Activated naive CD4-positive, alpha-beta T cell (primary cell): ENCODE data around the gene RALGAPA2.
"Not testable (repeated sequence)": the region's sequence is repeated elsewhere in the genome, so short reads cannot be mapped to it uniquely, and the experiment has no call there.

Experiments
- DNase-seq, 4 experiments: peaks; one replicate each; lab custom pipeline; 2025; lab: John Stamatoyannopoulos, UW

The RALGAPA2 gene

DNA sequence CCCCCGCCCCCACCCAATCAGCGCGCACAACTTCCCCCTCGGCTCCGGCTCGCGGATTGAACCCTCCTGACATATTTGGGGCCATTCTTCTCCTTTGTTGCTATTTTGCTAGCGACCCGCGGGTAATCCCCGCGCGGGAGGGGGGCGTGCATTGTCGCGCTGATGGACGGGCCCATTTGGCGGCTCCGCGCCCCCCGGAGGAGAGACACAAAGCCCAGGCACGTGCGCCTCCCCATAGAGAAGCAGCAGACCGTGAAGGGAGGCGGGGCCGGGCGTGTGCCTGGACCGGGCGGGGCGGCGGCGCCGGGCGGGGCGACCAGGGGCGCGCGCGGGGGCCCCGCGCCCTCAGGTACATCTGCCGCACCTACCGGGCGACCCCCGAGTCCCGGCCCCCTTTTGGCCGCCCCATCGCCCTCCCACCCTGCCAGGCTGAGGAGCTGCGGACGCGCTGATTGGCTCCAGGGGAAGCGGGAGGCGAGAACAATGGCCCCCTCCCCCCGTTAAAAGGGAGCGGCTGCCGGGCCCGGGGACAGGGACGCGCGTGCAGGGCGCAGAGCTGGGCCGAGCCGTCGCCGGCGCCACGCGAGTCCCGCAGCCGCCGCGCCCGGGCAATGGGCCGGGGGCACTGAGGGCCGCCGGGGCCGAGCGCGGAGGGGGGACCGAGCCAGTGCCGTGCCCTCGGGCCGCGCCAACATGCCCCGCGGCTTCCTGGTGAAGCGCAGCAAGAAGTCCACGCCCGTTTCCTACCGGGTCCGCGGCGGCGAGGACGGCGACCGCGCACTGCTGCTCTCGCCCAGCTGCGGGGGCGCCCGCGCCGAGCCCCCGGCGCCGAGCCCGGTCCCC lies 344.6 kb downstream of the RALGAPA2 start, which contains the start of gene INSM1:
Gene INSM1 (plus strand): TSS at position 530 of the 843 bp plus-strand sequence. CDS start 164 bp downstream, at position 694.
- no peak for DNase-seq

DNA sequence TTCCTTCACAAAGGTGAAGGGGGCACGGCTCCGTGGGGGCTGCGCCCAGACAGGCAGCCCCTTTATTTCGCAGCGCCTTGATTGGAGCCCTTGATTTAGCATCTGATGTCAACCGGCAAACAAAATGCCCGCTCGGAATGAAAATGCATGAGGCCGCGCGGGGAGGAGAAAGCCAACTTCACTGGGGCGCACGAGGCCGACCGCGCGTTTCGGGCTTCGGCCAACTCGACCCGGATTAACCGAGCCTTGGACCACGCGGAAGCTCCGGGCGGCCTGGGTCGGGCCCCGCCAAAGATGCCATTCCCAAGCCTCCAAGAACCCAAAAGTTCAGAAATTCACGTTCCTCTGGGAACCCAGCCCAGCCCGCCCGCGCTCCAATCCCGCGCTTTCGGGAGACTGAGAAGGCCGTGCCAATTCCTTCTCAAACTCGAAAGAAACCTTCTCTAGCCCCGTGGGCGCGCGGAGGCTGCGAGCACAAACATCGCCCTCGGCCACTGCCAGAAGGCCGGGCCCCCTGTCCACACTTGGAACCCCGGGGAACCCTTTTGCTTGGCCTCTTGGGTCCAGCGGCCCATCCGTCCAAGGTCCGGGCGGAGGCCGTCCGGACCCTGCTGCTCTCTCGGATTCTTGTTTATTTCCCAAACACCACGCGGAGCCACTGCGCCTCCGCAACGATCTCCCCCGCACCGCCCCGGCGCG lies 345.4 kb downstream of the RALGAPA2 start:
- DNase-seq: no peak

DNA sequence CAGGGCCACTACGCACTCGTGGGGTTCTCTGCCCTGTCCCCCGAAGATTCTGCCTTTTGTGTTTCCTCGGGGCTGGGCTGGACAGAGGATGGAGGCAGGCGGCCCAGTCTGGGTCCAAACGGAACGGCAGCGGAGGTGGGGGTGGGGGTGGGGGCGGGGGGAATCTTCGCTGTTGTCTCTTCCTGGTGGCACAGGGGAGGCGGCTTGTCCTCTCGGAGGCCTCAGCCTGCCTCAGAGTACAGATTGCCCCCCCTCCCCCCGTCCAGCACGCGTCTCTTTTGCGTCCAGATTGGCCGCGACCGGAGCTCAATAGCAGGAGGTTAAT lies 345.9 kb downstream of the RALGAPA2 start:
- no peak for DNase-seq

- DNase-seq: no peak
Measured at GRCh38 chr20:20365480-20366161, 346.8 kb downstream of the RALGAPA2 start.

DNA sequence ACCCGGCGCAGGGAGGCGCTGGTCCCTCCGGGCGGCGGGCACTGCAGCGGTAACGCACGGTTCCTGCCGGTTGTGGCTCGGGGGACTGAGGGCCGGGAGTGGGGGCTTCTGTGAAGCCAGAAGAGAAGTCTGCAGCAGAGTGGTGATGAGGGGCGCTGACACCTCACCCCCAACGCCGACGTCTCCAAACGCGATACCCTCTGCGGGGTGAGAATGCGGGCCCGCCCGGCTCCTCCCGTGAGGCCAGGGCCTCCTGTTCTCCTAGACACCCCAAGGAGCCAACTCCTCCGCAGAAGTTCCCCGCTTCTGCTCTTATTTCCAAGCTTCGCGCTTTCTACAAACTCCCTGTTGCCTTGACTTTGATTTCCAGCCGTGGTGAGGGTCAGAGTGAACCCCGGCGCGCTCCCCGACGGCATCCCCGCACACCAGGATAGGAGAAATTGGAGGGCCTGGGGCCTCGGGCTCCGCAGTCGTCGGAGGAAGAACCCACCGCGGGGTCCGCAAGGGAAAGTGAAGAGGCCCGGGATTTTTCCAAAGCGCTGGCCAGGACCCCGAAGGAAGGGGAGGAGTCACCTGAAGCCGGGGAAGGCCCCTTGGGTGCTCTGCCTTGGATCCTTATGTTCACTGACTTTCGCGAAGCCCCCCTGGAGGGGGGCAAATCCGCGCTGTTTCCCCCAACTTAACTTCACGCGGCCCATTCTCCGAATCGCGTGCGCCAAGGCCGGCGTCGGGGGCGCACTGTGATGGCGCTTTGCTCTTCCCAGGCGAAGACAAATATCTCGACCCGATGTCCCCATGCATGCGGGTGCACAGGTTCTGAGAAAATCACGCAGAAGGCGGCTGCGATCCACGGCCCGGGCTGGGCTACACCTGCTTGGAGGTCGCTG lies 347.6 kb downstream of the RALGAPA2 start:
- no peak for DNase-seq

- DNase-seq: no peak
Measured at GRCh38 chr20:20363799-20364592, 348.4 kb downstream of the RALGAPA2 start.

DNA sequence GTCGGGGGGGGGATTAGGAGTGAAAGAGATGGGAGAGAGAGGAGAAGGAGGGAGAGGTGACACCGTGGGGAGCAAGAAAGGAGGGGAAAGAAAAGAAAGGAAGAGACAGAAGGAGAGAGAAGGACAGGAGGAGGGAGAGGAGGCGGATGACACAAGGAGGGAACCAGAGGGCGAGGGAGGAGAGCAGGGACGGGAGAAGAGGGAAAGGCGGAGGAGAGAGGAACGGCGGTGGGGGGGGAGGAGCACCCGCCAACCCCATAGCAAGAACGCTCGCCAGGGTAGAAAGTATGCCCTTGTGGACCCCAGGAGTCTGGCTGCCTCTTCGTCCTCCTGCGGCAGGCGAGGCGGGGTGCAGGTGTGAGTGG lies 349.0 kb downstream of the RALGAPA2 start:
- DNase-seq: no peak

DNA sequence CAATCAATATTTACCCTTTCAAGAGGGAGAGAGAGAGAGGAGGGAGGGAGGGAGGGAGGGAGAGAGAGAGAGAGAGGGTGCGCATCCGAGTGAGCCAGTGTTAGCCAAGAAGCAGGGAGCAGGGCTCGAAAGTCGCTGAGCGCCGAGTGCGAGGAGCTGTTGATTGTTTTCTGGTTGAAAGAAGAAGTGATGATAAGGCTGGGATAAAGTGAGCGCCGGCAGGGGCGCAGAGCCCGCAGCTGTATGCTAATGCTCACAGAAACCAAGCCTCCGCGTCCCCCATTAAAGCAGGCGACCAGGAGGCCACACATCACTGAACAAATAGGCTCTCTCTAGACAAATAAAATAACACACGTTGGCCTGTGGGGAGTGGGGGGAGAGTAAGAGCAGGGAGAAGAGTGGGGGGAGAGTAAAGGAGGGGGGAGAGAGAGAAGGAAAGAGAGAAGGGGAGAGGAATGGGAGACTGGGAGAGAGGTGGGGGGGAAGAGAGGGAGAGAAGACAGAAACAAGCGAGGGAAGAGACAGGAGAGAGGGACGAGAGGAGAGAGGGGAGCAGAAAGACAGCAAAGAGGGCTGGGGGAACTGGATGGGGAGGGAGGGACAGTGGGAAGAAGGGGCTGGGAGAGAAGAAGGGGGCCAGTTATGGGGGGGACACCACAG lies 349.5 kb downstream of the RALGAPA2 start:
- DNase-seq: no peak

DNA sequence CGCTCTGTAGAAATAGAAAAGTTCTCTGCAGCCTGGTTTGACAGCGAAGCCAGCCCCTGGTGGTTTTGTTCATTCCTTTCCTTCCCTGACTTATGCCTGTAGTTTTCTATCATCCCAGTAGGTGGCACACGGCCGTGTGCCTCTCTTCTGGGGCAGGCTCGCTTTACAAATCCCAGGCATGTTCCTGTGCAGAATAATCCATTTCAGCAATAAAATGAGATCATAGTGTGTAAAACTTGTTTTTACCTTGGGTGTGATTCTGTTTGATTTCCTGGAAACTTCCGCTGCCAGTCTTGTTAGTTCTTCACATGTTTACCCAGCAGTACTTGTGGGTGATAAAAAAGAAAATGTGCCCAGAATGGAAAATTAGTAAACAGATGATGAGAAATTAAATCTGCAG lies 352.0 kb downstream of the RALGAPA2 start:
- DNase-seq: no peak

DNA sequence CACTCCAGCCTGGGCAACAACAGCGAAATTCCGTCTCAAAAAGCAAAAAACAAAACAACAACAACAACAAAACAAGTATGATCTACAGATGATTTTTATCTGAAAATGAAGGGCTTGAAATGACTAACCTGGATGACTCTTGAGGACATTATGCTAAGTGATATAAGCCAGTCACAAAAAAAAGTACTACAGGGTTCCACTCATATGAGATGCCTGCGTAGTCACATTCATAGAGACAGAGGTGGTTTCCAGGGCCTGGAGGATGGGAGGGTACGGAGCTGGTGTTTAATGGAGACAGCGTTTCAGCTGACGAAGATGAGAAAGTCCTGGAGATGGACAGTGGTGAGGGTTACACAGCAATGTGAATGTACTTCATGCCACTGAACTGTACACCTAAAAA lies 352.8 kb downstream of the RALGAPA2 start:
- DNase-seq: no peak

DNA sequence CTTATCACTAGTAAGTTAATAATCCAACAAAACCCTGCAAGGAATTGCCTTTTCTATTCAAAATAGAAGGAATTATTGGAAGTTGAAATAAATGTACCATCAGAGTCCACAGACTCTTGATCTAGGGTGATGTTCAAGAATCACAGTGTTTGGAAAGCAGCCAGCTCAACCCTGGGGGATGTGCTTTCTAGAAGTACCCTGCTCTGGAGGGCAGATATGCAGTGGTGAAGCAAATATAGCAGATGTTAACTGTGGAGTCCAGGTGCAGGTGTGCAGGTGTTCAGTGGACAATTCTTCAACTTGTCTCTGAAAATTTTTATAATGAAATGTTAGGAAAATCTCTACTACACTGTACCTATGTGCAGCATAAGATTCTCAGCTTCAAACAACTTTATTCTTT lies 353.6 kb downstream of the RALGAPA2 start:
- DNase-seq: no peak

GRCh38 chr20:20355503-20355902 lies 356.9 kb downstream of the RALGAPA2 start:
- DNase-seq: not testable (repeated sequence)

- no peak for DNase-seq
Measured at GRCh38 chr20:20353576-20353975, 358.9 kb downstream of the RALGAPA2 start.

DNA sequence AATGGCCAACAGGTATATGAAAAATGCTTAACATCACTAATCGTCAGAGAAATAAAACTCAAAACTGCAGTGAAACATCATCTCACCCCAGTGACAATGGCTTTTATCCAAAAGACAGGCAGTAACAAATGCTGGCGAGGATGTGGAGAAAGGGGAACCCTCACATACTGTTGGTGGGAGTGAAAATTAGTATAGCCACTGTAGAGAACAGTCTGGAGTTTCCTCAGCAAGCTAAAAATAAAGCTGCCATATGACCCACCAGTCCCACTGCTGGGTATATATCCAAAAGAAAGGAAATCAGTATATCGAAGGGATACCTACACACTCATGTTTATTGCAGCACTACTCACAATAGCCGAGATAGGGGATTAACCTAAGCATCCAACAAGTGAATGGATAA lies 368.0 kb downstream of the RALGAPA2 start:
- DNase-seq: no peak

DNA sequence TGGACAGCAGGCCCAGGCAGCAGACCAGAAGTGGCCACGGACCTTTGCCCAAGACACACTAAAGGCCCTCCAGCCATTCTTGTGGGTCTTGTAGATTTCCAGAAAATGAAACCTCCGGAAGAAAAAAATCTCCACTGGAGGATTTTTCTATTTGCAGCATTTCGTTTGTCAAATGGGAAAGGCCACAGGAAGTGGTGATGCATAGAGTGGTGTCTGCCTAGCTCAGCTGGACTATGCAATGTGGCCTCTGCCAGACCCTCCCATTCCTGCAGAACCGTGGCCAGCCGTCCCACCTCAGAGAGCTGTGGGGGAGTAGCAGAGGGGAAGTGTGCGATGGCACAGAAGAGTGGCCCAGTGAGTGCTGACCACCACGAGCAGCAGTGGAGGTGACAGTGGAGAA lies 368.5 kb downstream of the RALGAPA2 start:
- no peak for DNase-seq
